ENCODE measurements around the gene MINAR2.

DNA sequence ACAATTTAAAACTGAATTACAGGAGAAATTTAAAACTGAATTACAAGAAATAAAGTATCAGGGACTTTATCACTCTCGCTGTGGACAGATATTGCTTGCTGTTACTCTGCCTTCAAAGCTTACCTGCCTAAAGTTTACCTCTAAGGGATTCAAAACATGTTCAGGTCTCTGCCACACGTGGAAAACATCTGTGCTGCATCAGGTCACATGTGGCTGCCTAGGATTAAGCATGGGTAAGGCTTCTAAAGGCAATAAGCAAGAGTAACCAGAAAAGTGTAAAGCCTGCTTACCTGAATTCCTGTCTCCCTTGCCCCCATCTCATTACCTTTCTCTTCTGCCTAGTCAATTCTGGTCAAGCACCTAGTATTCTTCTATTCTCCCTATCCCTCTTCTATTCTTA lies 18.9 kb downstream of the MINAR2 start:
- TF ChIP-seq CTCF (IDR thresholded peaks at IDR 0.05; ENCODE audit: low read length) (no peak), EZH2 (IDR thresholded peaks at IDR 0.05; ENCODE audit: borderline replicate concordance, low read length) (no peak)
